Body of pancreas (tissue), 4 donors: ENCODE results near the gene FCRL5.

Source experiments
- CTCF ChIP-seq, 7 experiments: fragments of 450-650 bp in 4 of 7; fragments of 200-600 bp in 3 of 7; sonication (generic) in 3 of 7; IDR thresholded peaks; one replicate each; pipeline ENCODE4 v1.5.1; 2016 to 2019; ENCODE audit warnings: antibody characterized with exemption in 7 of 7
- POLR2A ChIP-seq, 3 donors: fragments of 450-650 bp; IDR thresholded peaks; one replicate each; pipeline ENCODE4 v1.6.1; 2016; ENCODE audit warnings: antibody characterized with exemption in 3 of 3, mild to moderate bottlenecking in 2 of 3

GRCh38 chr1:157600236-157600635 is 47.9 kb upstream of the FCRL5 start:
- no peak for TF ChIP-seq CTCF (IDR thresholded peaks at IDR 0.05)
- TF ChIP-seq POLR2A (IDR thresholded peaks at IDR 0.05) = no peak
